Posterior cingulate gyrus (tissue), 11 donors: Measurements from ENCODE around the gene OPHN1.

Experiments
- DNase-seq, 10 donors: peaks; one replicate each; pipeline versions ENCODE4 v3.0.0 to v3.0.0-alpha.2; 2020 to 2021; ENCODE audit warnings: mixed read lengths in 3 of 10
- intact Hi-C: fragments of 100-400 bp; cut with DNase I; formaldehyde crosslinking; loops from one replicate; pipeline ENCODE4 v1.15.1; 2023

Gene OPHN1

DNA sequence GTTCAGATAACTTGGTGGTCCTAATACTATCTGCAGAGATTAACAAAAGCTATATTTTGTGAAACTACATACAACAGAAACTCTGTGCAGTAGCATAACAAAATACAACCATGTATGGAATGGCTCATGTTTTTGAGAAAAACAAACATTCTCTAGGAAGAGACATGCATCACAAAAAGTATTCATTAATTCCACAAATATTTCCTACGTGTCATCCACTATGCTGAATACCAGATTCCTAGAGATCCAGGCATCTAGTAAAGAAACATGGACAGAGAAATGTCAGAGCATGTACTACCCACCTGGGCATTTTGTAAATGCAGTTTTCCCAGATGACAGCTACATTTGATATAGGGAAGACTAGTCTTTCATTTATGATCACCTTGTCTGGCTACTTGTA is 248.1 kb downstream of the OPHN1 start:
- no peak for DNase-seq
- intact Hi-C loops, result no loop called here

GRCh38 chrX:68183612-68184214 is 249.6 kb downstream of the OPHN1 start:
- no peak for DNase-seq
- intact Hi-C loops, result no loop called here

- no peak for DNase-seq
Measured at GRCh38 chrX:68180579-68180978, 252.7 kb downstream of the OPHN1 start.

GRCh38 chrX:68179355-68179754 is 253.9 kb downstream of the OPHN1 start:
- DNase-seq, result no peak
- intact Hi-C loops, result no loop called here

More at GRCh38 chrX:68180579-68180978, 252.7 kb downstream of the OPHN1 start:
- intact Hi-C loops, result no loop called here

- intact Hi-C loops, result no loop called here
- no peak for DNase-seq
Measured at GRCh38 chrX:68177542-68177941, 255.8 kb downstream of the OPHN1 start.

- intact Hi-C loops, result no loop called here
- no peak for DNase-seq
Measured at GRCh38 chrX:68175562-68175961, 257.7 kb downstream of the OPHN1 start.

DNA sequence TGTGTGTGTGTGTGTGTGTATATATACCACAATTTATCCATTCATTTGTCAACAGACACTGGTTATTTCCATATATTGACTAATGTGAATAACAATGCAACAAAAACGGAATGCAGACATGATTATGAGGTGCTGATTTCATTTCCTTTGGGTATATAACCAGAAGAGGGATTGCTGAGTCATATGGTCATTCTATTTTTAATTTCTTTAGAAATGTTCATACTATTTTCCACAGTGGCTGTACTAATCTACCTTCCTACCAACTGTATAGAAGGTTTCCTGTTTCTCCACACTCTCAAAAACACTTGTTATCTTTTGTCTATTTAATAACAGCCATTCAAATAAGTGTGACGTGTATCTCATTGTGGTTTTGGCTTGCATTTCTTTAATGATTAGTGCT is 269.9 kb downstream of the OPHN1 start:
- no peak for DNase-seq
- intact Hi-C loops, result no loop called here

- no peak for DNase-seq
- intact Hi-C loops, result no loop called here
Measured at GRCh38 chrX:68147848-68148247, 285.4 kb downstream of the OPHN1 start.

DNA sequence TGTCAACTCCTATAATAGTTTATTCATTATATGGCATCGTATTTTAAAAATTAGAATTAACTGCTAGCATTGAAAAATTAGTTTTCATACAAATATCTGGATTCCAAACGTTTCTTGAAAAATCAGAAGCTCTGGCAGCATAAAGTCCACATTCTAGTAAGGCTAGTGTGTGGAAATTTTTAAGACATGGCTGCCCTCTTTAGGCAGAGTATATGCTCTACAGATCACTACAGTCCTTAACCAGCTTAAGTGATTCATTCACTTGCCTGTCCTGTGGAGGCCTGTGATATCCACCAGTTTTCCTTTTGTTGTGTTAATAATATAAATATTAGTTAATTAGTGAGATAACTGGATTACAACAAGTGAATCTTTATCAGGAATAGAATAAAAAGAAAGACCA is 287.2 kb downstream of the OPHN1 start:
- DNase-seq, result no peak
- intact Hi-C loops, result no loop called here

- intact Hi-C loops, result no loop called here
- no peak for DNase-seq
Measured at GRCh38 chrX:68139791-68140190, 293.5 kb downstream of the OPHN1 start.

DNA sequence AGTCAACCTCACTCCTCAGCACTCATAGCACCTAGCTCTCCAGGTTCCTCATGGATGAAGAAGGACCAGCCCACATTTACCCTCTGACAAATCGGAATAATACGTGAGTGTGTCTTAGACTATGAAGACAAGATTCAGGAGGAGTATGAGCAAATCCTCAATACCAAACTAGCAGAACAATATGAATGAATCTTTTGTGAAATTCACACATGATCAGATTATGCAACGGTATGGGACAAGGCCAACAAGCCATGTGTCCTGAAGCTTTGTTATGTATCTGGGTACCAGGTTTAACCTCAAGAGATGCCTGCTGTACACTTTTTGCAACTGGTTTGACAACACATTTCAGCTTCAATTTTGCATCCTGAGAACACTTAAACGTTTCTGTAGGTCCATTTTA is 300.1 kb downstream of the OPHN1 start:
- no peak for DNase-seq
- intact Hi-C loops, result no loop called here

DNA sequence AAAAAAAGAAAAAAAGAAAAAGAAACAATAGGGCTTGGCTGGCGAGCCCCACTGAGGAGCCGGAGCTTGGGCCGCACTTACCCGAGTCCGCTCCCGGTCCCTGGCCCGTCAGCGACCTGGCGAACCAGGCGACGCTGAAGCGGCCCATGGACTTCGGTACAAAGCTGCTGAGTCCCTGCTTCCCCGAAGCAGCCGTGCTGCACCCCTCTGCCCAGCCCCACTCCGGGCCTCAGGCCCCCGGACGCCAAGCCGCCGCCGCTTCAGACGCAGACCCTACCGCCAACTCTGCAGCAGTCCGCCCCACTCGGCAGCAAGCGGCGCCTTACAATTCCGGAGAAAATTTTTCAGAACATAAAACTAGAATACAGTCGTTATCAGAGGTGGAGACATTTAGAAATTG is 300.5 kb downstream of the OPHN1 start:
- DNase-seq, result peak in 2 of 10 donors; percentile 40 to 59
- intact Hi-C loops, result no loop called here

DNA sequence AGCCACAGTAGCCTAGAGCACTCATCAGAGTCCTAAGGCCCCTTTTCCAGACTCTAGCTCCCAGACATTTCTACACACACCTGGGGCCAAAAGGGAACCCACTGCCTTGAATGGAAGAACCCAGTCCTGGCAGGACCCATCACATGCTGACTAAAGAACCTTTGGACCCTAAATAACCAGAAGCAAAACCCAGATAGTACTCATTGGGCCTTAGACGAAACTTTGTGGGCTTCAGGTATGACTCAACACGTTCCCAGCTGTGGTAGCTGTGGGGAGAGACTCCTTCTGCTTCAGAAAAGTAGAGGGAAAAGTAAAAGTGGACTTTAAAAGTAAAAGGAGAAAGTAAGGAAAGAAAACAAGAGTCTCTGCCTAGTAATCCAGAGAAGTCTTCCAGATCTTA is 311.5 kb downstream of the OPHN1 start:
- intact Hi-C loops, result no loop called here

DNA sequence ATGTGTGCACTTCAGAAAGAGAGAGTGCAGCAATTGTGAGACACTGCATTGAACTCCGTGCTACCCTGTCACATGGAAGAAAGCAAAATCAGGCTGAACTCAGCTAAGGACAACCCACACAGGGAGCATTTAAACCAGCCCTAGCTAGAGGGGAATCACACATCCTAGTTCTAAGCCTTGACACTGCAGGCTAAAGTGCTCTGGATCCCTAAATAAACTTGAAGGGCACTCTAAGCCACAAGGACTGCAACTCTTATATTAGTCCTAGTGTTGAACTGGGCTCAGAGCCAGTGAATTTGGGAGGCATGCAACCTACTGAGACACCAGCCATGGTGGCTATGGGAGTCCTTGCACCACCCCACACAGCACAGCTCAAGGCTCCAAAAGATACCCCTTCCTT is 311.9 kb downstream of the OPHN1 start:
- DNase-seq, result no peak

More for the DNA sequence above, 311.5 kb downstream of the OPHN1 start:
- DNase-seq, result no peak

DNA sequence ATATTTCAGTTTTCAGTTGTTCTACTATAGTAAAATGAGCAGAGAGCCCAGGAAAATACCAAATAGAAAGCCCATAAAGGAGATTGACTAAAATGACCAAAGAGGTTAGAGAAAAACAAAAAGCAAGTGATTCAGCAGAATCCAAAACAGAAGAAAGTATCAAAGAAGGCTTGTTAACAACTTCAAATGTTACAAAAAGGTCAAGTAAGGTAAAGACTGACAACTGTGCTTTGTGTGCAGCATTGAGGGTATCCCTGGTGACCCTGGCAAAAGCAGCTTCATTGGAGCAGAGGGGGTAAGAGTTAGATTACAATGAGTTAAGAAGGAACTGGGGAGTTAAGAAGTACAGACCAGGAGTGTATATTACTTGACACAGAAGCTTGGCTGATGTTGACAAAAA is 317.9 kb downstream of the OPHN1 start:
- intact Hi-C loops, result no loop called here
- no peak for DNase-seq

More for the DNA sequence above, 311.9 kb downstream of the OPHN1 start:
- intact Hi-C loops, result no loop called here

GRCh38 chrX:68114573-68115129 is 318.6 kb downstream of the OPHN1 start:
- intact Hi-C loops, result no loop called here
- no peak for DNase-seq

DNA sequence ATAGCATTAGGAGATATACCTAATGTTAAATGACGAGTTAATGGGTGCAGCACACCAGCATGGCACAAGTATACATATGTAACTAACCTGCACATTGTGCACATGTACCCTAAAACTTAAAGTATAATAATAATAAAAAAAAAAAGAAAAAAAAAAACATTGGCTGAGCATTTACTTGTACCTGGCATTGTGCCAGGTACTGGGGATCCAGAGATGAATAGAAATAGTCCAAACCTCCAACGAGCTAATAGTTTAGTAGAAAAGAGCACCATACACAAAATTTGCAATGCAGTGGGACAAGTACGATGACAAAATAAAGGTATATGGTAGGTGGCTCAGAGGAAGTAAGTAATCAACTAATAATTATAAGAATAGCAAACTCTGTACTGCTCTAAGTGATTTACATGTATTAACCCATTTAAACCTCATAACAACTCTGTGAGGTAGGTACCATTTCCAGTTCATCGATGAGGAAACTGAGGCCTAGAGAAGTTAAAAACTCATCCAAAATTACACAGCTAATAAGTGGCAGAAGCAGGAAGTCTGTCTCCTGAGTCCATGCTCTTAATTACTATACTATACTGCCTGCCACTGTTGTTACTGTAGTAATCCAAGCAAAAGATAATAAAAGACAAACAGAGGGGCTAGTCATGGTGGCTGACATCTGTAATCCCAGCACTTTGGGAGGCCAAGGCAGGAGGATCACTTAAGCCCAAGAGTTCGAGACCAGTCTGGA is 319.3 kb downstream of the OPHN1 start:
- intact Hi-C loops, result no loop called here
- no peak for DNase-seq

GRCh38 chrX:68112321-68112720 is 321.0 kb downstream of the OPHN1 start:
- intact Hi-C loops, result no loop called here
- DNase-seq, result no peak

- DNase-seq, result no peak
- intact Hi-C loops, result no loop called here
Measured at GRCh38 chrX:68109162-68109561, 324.1 kb downstream of the OPHN1 start.

- intact Hi-C loops, result no loop called here
- DNase-seq, result no peak
Measured at GRCh38 chrX:68098431-68098830, 334.9 kb downstream of the OPHN1 start.

GRCh38 chrX:68090266-68090665 is 343.0 kb downstream of the OPHN1 start:
- intact Hi-C loops, result no loop called here
- no peak for DNase-seq

DNA sequence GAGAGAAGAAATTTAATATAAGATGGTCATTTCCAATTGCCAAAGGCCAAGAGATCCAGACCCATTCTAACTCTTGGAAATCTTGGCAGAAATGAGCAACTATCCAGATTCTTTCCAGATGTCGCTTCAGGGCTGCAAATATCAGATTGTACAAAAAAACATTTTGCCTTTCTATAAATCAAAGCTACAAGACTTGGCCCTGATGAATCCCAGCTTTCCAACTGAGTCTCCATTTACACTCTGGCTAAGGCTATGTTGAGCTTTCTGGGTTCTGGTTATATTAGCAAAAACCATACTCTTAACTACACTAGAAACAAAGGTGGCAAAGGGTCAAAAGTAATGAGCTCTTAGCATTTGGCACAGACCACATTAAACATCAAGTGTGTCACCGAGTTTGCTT is 345.8 kb downstream of the OPHN1 start:
- intact Hi-C loops, result no loop called here
- no peak for DNase-seq
